Progenitor cell of endocrine pancreas (in vitro differentiated cells): Measurements from ENCODE around the gene SDCBP2. TPM values are rescaled to one million over a fixed set of nuclear protein-coding genes. Genes with fewer than 3 reads are reported as not detected.

ENCODE experiments used
- DNase-seq: peaks from one replicate; pipeline ENCODE4 v3.0.0; 2021; ENCODE audit warnings: low spot score; ENCODE audit not compliant: unreplicated experiment
- H3K27ac Mint-ChIP-seq: 2 replicates; pipeline ENCODE4 v1.8.0; 2021; ENCODE audit warnings: mild to moderate bottlenecking, moderate library complexity, mixed read lengths
- H3K27me3 Mint-ChIP-seq: 2 replicates; pipeline ENCODE4 v1.8.0; 2021; ENCODE audit warnings: mixed read lengths
- H3K36me3 Mint-ChIP-seq: 2 replicates; pipeline ENCODE4 v1.8.0; 2022; ENCODE audit warnings: mixed read lengths; ENCODE audit not compliant: insufficient read depth
- H3K4me1 Mint-ChIP-seq: 2 replicates; pipeline ENCODE4 v1.8.0; 2021; ENCODE audit warnings: low read depth, mixed read lengths
- H3K4me3 Mint-ChIP-seq: 2 replicates; pipeline ENCODE4 v1.8.0; 2021; ENCODE audit warnings: low read depth, mild to moderate bottlenecking, moderate library complexity, mixed read lengths
- H3K9me3 Mint-ChIP-seq: 2 replicates; pipeline ENCODE4 v1.8.0; 2021; ENCODE audit warnings: low read depth, mixed read lengths
- CTCF ChIP-seq: fragments of 200-600 bp; sonication (generic); IDR thresholded peaks from one replicate; pipeline ENCODE4 v1.5.0; 2021; ENCODE audit warnings: antibody characterized with exemption, mild to moderate bottlenecking; ENCODE audit not compliant: unreplicated experiment
- long read RNA-seq: library from polyadenylated mRNA; unstranded; transcript quantifications from one replicate; pipeline ENCODE4 v2.0.0, GENCODE V29; 2020
- total RNA-seq: library from RNA; stranded (reverse); gene quantifications from 2 replicates; pipeline ENCODE4 v1.2.1, GENCODE V29; 2021

Gene SDCBP2, protein sequence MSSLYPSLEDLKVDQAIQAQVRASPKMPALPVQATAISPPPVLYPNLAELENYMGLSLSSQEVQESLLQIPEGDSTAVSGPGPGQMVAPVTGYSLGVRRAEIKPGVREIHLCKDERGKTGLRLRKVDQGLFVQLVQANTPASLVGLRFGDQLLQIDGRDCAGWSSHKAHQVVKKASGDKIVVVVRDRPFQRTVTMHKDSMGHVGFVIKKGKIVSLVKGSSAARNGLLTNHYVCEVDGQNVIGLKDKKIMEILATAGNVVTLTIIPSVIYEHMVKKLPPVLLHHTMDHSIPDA
- total RNA-seq, result 2.0 and 2.3 TPM in 2 replicates
- long read RNA-seq, partial matches to known transcripts, result 0 of 3 reads
- long read RNA-seq, other reads (novel, unspliced or antisense), result 2 of 3 reads

- no peaks in the 10 kb centered on the region for H3K27me3 Mint-ChIP-seq
- TF ChIP-seq CTCF, result no peak
- H3K4me1 Mint-ChIP-seq, result peaks cover 11% of the 10 kb centered on the region
- H3K4me3 Mint-ChIP-seq, result no peak within 1 kb of the TSS
- peaks cover 4% of the 10 kb centered on the region for H3K36me3 Mint-ChIP-seq
- H3K27ac Mint-ChIP-seq, result peak within 1 kb of the TSS; percentile 91
- no peaks in the 10 kb centered on the region for H3K9me3 Mint-ChIP-seq
- no peak for DNase-seq
Measured at GRCh38 chr20:1328680-1329330, at the start of gene SDCBP2. Gene SDCBP2 (minus strand): TSS chr20:1329139. CDS start chr20:1320416, 8,723 bp downstream.

GRCh38 chr20:1378735-1379125 lies 49.8 kb upstream of the SDCBP2 start:
- no peak for DNase-seq
- no peaks in the 10 kb centered on the region for H3K27me3 Mint-ChIP-seq
- peaks cover 27% of the 10 kb centered on the region for H3K4me1 Mint-ChIP-seq
- H3K4me3 Mint-ChIP-seq, result no peak overlapping the region
- no peak overlapping the region for H3K27ac Mint-ChIP-seq
- peaks cover 2% of the 10 kb centered on the region for H3K36me3 Mint-ChIP-seq
- TF ChIP-seq CTCF, result no peak
- no peaks in the 10 kb centered on the region for H3K9me3 Mint-ChIP-seq

GRCh38 chr20:1377984-1378734 lies 49.2 kb upstream of the SDCBP2 start:
- Mint-ChIP-seq H3K27me3 (no peaks in the 10 kb centered on the region), H3K4me3 (no peak overlapping the region), H3K4me1 (peaks cover 22% of the 10 kb centered on the region), H3K27ac (no peak overlapping the region), H3K36me3 (peaks cover 2% of the 10 kb centered on the region), H3K9me3 (no peaks in the 10 kb centered on the region)
- no peak for TF ChIP-seq CTCF
- no peak for DNase-seq

DNA sequence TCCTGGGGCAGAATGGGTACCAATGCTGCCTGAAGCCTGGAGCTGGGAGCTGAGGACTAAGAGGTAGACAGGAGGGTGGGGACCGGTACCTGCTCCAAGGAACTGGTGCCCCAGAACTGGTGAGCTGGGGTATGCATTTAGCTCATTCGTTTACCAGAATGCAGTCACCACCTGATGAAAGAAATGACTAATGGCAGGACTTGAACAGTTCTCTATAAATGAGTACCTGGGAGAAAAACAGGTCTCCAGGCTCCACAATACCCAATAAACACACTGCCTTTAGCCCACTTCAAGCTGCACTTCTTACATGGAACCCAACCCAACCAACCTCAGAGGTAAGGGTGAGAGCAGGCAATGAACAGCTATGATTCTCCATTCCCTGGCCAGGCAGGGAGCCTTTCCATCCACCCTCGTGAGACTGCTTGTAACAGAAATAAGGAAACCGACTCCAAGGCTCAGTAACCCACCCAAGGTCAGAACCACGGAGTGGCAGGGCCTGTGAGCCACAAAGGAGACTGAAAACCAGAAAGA lies 48.5 kb upstream of the SDCBP2 start:
- no peaks in the 10 kb centered on the region for H3K27me3 Mint-ChIP-seq
- DNase-seq, result no peak
- TF ChIP-seq CTCF, result no peak
- no peak overlapping the region for H3K4me3 Mint-ChIP-seq
- H3K4me1 Mint-ChIP-seq, result peaks cover 19% of the 10 kb centered on the region
- H3K36me3 Mint-ChIP-seq, result peaks cover 2% of the 10 kb centered on the region
- no peaks in the 10 kb centered on the region for H3K9me3 Mint-ChIP-seq
- no peak overlapping the region for H3K27ac Mint-ChIP-seq
